ENCODE data around the gene LGR6. TPM values are rescaled to one million over a fixed set of nuclear protein-coding genes. Genes with fewer than 3 reads are reported as not detected.
A peak's percentile ranks its signal among the peaks of the same experiment; 100 is the strongest.

The LGR6 gene
- total RNA-seq, 3 donors from 2014 or later: 2.6 to 11.3 TPM; not detected in 1

DNA sequence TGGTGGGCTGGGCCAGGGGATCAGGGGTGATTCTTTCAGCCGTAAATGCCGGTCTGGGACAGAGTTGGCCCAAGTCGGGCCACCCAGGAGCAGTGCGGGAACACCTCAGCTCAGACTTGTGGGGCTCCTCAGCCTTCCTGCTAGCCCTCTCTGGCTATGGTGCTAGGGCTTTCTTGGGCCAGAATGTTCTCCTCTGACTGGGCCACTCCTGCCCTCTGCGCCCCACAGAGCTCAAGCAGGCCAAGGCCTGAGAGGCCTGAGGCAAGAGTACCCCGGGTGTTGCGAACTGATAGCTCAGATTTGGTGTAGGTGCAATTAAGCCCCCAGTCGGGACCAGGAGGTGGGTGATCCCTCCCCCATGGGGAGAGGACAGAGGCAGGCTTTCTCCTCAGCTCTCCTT, 51.8 kb downstream of the LGR6 start:
- DNase-seq (ENCODE audit: low spot score in 2 of 2): peak in 1 of 2 donors; percentile 37
- H3K27me3 ChIP-seq: no peaks in the 10 kb centered on the region
- TF ChIP-seq POLR2AphosphoS5 (IDR thresholded peaks at IDR 0.05) (no peak), POLR2A (IDR thresholded peaks at IDR 0.05) (no peak)
- TF ChIP-seq, protein P1, sequence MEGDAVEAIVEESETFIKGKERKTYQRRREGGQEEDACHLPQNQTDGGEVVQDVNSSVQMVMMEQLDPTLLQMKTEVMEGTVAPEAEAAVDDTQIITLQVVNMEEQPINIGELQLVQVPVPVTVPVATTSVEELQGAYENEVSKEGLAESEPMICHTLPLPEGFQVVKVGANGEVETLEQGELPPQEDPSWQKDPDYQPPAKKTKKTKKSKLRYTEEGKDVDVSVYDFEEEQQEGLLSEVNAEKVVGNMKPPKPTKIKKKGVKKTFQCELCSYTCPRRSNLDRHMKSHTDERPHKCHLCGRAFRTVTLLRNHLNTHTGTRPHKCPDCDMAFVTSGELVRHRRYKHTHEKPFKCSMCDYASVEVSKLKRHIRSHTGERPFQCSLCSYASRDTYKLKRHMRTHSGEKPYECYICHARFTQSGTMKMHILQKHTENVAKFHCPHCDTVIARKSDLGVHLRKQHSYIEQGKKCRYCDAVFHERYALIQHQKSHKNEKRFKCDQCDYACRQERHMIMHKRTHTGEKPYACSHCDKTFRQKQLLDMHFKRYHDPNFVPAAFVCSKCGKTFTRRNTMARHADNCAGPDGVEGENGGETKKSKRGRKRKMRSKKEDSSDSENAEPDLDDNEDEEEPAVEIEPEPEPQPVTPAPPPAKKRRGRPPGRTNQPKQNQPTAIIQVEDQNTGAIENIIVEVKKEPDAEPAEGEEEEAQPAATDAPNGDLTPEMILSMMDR (IDR thresholded peaks at IDR 0.05): no peak
- intact Hi-C loops (cut with DNase I; ENCODE audit: low total_unique reads): no loop called here
- no peak overlapping the region for H3K4me3 ChIP-seq
- H3K4me1 ChIP-seq: peaks cover 0 to 9% of the 10 kb centered on the region in 2 donors
- no peaks in the 10 kb centered on the region for H3K9me3 ChIP-seq
- H3K36me3 ChIP-seq: no peaks in the 10 kb centered on the region
- no peak overlapping the region for H3K27ac ChIP-seq

DNA sequence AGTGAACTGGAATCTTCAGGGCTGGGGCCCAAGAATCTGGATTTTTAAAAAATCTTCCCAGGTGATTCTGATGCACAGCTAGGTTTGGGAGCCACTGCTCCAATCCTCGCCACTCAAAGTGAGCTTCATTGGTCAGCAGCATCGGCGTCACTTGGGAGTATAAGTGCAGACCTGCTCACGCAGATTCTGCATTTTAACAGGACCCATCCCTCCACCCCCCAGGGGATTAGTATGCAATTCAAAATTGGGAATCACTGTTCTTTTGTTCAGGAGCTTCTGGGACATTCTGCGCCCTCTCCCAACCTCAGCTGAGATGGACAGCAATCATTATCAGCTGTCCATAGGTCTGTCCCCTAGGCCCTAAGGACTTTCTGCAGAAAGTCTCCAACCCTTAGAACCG, 53.5 kb downstream of the LGR6 start:
- Histone ChIP-seq H3K9me3 (no peaks in the 10 kb centered on the region), H3K27me3 (no peaks in the 10 kb centered on the region), H3K27ac (no peak overlapping the region), H3K4me1 (peaks cover 0 to 9% of the 10 kb centered on the region in 2 donors), H3K36me3 (no peaks in the 10 kb centered on the region), H3K4me3 (no peak overlapping the region)
- intact Hi-C loops (cut with DNase I; ENCODE audit: low total_unique reads): no loop called here
- TF ChIP-seq POLR2AphosphoS5 (IDR thresholded peaks at IDR 0.05) (no peak), POLR2A (IDR thresholded peaks at IDR 0.05) (no peak)
- TF ChIP-seq, protein P1 (IDR thresholded peaks at IDR 0.05): no peak
- DNase-seq (ENCODE audit: low spot score in 2 of 2): peak in 1 of 2 donors; percentile 12

DNA sequence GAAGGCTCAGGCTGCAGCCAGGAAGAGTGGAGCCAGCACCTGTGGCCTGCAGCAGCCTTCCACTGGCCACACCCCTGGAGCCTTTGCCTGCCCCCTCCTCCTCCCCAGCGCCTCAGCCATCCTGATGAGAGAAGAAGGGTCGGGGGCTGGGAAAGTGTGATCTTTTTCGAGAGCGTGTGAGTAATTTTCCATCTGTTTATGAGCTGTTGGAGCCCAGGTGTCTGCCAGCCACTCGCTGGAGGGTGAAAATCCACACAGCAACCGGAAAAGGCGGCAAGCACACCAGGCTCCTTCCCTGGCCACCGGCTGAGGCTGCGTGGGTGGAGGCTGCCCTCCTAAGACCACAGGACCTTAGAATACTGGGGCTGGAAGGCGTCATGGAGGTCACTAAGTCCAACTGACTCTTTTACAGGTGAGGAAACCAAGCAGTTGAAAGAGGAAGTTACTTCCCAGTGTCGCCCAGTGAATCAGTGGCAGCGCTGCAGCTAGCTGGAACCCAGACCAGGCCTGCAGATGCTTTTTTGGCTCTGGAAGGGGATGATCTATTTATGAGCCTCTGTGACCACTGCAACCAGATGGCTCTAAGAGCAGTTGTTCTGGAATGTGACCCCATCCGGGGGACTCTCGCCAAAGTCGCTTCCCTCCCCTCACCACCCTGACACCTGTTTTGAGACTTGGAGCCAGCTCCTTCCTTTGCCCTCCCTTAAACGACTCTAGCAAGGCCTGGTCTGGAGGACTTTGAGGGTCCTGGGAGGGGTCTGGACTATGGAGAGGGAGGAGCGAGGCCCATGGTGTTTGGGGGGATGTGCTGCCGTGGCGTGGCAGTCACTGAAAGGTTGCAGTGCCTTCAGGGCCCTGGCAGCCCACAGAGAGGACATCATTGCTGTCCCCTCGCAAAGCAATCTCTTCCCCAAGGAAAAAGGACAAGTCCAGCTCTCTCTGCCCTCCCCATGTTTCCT, 54.5 kb downstream of the LGR6 start:
- intact Hi-C loops (cut with DNase I; ENCODE audit: low total_unique reads): no loop called here
- Histone ChIP-seq H3K4me3 (no peak overlapping the region), H3K4me1 (peaks cover 0 to 9% of the 10 kb centered on the region in 2 donors), H3K36me3 (no peaks in the 10 kb centered on the region), H3K27ac (no peak overlapping the region), H3K27me3 (no peaks in the 10 kb centered on the region), H3K9me3 (no peaks in the 10 kb centered on the region)
- peak in 1 of 2 donors; percentile 24 for DNase-seq (ENCODE audit: low spot score in 2 of 2)
- TF ChIP-seq, protein P1 (IDR thresholded peaks at IDR 0.05): no peak
- no peak for TF ChIP-seq POLR2AphosphoS5 (IDR thresholded peaks at IDR 0.05)
- no peak for TF ChIP-seq POLR2A (IDR thresholded peaks at IDR 0.05)

DNA sequence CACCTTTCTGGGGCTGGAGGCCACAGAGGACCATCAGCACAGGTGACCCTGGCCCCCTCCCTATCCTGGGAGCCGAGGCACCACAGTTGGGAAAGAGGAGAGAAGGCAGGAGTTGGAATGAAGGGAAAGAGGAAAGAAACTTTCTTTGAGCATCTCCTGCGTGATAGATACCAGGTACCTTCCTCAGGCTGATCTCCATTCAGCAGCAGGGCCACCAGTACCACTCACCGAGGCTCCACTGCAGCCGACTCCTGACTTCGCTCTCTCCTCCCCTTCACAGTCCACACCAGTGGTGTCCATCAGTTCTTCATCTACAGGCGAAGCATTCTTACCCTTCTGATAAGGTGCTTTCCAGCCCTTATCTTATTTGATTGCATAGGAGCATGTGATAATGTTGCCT, 55.3 kb downstream of the LGR6 start:
- no peaks in the 10 kb centered on the region for H3K9me3 ChIP-seq
- intact Hi-C loops (cut with DNase I; ENCODE audit: low total_unique reads): no loop called here
- DNase-seq (ENCODE audit: low spot score in 2 of 2): peak in 1 of 2 donors; percentile 15

More for the DNA sequence above, 55.3 kb downstream of the LGR6 start:
- H3K36me3 ChIP-seq: no peaks in the 10 kb centered on the region
- no peak overlapping the region for H3K4me3 ChIP-seq
- peaks cover 0 to 9% of the 10 kb centered on the region in 2 donors for H3K4me1 ChIP-seq
- H3K27me3 ChIP-seq: no peaks in the 10 kb centered on the region
- no peak overlapping the region for H3K27ac ChIP-seq
- no peak for TF ChIP-seq POLR2AphosphoS5 (IDR thresholded peaks at IDR 0.05)
- TF ChIP-seq POLR2A (IDR thresholded peaks at IDR 0.05): no peak
- TF ChIP-seq, protein P1 (IDR thresholded peaks at IDR 0.05): no peak

Data from breast epithelium (tissue), 4 donors.